NCI-H2196 (cell line): ENCODE results near the gene SIK3.
A peak's percentile ranks its signal among the peaks of the same experiment; 100 is the strongest.

Experiments
- DNase-seq: peaks from one replicate; lab custom pipeline; 2025; ENCODE audit not compliant: unreplicated experiment; lab: John Stamatoyannopoulos, UW

Gene SIK3

GRCh38 chr11:116871248-116871647 is 227.0 kb downstream of the SIK3 start:
- DNase-seq = no peak

- no peak for DNase-seq
Observed at GRCh38 chr11:116870054-116870453, 228.2 kb downstream of the SIK3 start.

- DNase-seq = peak; percentile 47
Observed at GRCh38 chr11:116869610-116870009, 228.6 kb downstream of the SIK3 start.

GRCh38 chr11:116868066-116868465 is 230.2 kb downstream of the SIK3 start:
- no peak for DNase-seq

- DNase-seq = no peak
Observed at GRCh38 chr11:116867619-116868018, 230.6 kb downstream of the SIK3 start.

GRCh38 chr11:116866804-116867455 is 231.3 kb downstream of the SIK3 start:
- no peak for DNase-seq

- no peak for DNase-seq
Observed at GRCh38 chr11:116865696-116866095, 232.5 kb downstream of the SIK3 start.

GRCh38 chr11:116864531-116864930 is 233.7 kb downstream of the SIK3 start:
- DNase-seq = no peak

GRCh38 chr11:116862951-116863350 is 235.3 kb downstream of the SIK3 start:
- no peak for DNase-seq

GRCh38 chr11:116862185-116862584 is 236.0 kb downstream of the SIK3 start:
- DNase-seq = no peak

GRCh38 chr11:116861539-116861938 is 236.7 kb downstream of the SIK3 start:
- no peak for DNase-seq

GRCh38 chr11:116860303-116860702 is 237.9 kb downstream of the SIK3 start:
- DNase-seq = no peak

GRCh38 chr11:116859175-116859574 is 239.1 kb downstream of the SIK3 start:
- DNase-seq = no peak

GRCh38 chr11:116857936-116858335 is 240.3 kb downstream of the SIK3 start:
- no peak for DNase-seq

GRCh38 chr11:116857316-116857715 is 240.9 kb downstream of the SIK3 start:
- no peak for DNase-seq

GRCh38 chr11:116856423-116856822 is 241.8 kb downstream of the SIK3 start:
- no peak for DNase-seq

- no peak for DNase-seq
Observed at GRCh38 chr11:116855413-116855812, 242.8 kb downstream of the SIK3 start.

- DNase-seq = peak; percentile 76
Observed at GRCh38 chr11:116853461-116854073, 244.7 kb downstream of the SIK3 start.

- DNase-seq = no peak
Observed at GRCh38 chr11:116852261-116853031, 245.8 kb downstream of the SIK3 start.

GRCh38 chr11:116851626-116852025 is 246.6 kb downstream of the SIK3 start:
- DNase-seq = no peak

GRCh38 chr11:116849486-116849885 is 248.7 kb downstream of the SIK3 start:
- DNase-seq = no peak

- DNase-seq = no peak
Observed at GRCh38 chr11:116849060-116849459, 249.2 kb downstream of the SIK3 start.
